NCI-H2107 treated with DMSO at 0.1 percent for 48 hours (cell line): ENCODE data around the gene TP53TG3C.
"Not testable (repeated sequence)": the region's sequence is repeated elsewhere in the genome, so short reads cannot be mapped to it uniquely, and the experiment has no call there.

Experiments used
- DNase-seq: peaks from one replicate; lab custom pipeline; 2025; ENCODE audit not compliant: unreplicated experiment; lab: John Stamatoyannopoulos, UW

Gene TP53TG3C, protein sequence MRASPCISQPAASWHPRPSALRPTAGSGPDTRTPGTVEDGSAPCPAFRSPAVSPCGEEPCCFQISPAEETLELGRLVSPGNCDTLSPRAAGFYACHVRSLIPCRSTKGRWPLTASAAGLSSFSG

DNA sequence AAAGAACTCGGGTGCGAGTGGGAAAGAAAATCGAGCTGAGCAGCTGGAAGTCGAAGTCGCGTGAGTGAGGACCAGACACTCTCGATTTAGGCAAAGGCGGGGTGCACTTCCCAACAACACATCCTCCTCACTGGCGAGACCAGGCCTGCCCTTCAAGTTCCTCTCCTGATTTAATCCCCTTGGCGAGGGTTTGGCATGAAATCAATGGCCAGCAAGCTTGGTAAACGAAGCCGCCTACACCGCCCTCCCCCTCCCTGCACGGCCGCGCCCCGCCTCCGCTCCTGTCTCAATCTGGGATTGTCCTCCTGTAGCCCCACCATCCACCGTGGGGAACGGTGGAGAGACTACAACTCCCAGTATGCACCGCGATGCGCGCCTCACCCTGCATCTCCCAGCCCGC lies at the start of gene TP53TG3C:
TP53TG3C (plus strand) TSS at position 301 of the 400 bp plus-strand sequence; CDS start at position 369, 68 bp downstream.
- DNase-seq: not testable (repeated sequence)
